Peyer's patch (tissue), 4 donors: ENCODE results near the gene CHRNB2.

Source experiments
- POLR2A ChIP-seq, 2 donors: fragments of 450-650 bp; IDR thresholded peaks; one replicate each; pipeline ENCODE4 v1.5.1; 2017; ENCODE audit warnings: antibody characterized with exemption in 2 of 2, mild to moderate bottlenecking in 2 of 2, moderate library complexity in 2 of 2
- TF ChIP-seq, protein P1 (sequence below), 6 experiments: fragments of 450-650 bp in 4 of 6; fragments of 200-600 bp in 2 of 6; sonication (generic) in 1 of 6; IDR thresholded peaks; one replicate each; pipeline ENCODE4 v1.5.1; 2017 to 2019; ENCODE audit warnings: antibody characterized with exemption in 6 of 6, mild to moderate bottlenecking in 3 of 6, moderate library complexity in 1 of 6

DNA sequence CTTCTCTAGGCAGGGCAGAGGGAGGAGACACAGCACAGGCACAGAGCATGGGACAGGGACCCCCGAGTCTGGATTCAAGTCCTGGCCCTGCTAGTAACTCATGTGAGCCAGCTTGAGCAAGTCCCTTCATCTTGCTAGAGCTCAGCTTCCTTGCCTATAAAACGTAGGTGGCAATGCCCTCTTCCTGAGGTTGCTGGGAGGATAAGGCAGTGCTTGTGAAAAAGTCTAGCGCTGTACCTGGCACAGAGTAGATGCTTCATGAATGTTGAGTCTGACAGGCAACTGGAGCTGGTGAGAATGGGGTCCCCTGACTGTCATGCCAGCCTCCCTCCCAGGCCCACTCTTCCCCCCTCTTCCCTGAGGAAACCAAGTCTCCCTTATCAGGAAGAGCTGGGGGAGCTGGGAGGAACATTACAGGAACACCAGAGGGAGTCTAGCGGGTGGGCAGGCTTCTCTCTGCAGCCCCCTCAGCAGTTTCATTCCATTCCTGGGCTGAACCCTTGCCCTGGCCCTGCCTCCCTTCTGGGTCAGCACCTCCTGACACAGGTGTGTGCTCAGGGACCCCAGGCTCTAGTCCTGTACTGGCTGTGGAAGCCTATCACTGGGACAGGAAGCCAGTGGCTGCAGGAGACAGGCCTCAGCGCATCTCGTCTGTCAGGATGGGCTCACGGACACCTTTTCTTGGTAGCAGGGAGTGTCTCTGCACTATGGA is 9.9 kb downstream of the CHRNB2 start:
- TF ChIP-seq, protein P1, sequence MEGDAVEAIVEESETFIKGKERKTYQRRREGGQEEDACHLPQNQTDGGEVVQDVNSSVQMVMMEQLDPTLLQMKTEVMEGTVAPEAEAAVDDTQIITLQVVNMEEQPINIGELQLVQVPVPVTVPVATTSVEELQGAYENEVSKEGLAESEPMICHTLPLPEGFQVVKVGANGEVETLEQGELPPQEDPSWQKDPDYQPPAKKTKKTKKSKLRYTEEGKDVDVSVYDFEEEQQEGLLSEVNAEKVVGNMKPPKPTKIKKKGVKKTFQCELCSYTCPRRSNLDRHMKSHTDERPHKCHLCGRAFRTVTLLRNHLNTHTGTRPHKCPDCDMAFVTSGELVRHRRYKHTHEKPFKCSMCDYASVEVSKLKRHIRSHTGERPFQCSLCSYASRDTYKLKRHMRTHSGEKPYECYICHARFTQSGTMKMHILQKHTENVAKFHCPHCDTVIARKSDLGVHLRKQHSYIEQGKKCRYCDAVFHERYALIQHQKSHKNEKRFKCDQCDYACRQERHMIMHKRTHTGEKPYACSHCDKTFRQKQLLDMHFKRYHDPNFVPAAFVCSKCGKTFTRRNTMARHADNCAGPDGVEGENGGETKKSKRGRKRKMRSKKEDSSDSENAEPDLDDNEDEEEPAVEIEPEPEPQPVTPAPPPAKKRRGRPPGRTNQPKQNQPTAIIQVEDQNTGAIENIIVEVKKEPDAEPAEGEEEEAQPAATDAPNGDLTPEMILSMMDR (IDR thresholded peaks at IDR 0.05) = no peak
- no peak for TF ChIP-seq POLR2A (IDR thresholded peaks at IDR 0.05)
